ENCODE results near the gene BLNK. TPM values are rescaled to one million over a fixed set of nuclear protein-coding genes. Genes with fewer than 3 reads are reported as not detected.

BLNK gene
- total and polyA plus RNA-seq, 9 of the 15 experiments (the other 6 are each of a cell fraction or from before 2014, with no cell fraction given): not detected

DNA sequence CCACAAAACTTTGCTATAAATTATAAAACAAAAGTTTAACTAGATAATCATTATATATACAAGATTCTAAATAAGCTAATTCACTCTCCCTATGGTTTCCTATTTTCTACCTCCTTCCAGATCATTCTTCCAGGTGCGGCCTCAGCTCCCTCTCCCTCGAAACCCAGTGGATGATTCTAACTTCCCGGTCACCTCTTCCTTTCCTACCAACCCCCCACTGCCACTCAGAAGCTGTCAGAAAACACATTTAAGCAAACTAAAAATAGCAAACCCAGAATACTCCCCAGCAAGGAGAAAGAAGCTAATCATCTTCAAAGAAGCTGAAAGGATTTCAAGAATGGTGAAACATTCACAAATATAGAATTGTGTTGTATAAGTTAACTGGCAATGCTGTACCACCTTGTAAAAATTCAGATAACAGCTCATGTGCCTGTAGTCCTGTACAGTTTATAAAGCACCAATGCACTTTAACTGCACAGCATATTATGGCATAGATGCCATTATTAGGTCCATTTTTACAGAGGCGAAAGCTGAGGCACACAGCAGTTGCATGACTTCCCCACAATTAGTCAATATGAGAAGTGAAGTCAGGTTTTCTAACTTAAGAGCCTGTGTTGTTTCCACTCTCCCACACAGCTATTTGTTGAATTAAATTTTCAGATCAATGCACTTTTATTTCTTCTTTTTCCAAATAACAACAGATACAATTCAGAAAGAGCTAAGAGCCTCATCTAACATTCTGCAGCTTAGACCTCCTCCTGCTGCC, 19.2 kb upstream of the BLNK start:
- intact Hi-C loops (cut with micrococcal nuclease) (no loop called here), in situ Hi-C loops (cut with MboI) (loop anchor here (10.0 kb wide), 1 partner anchor 276 kb away; no protein-coding TSS in a partner anchor)
- no peaks in the 10 kb centered on the region for H3K9me1 ChIP-seq (ENCODE audit: control insufficient read depth, insufficient read depth, low read length)
- no peaks in the 10 kb centered on the region for H3K4me1 ChIP-seq (replicated peaks in 1 of 2; ENCODE audit: control insufficient read depth in 2 of 2, insufficient read depth in 2 of 2, low read length in 2 of 2)
- no peaks in the 10 kb centered on the region for H3K36me3 ChIP-seq (ENCODE audit: control insufficient read depth, insufficient read depth, low read length)
- CTCF ChIA-PET (ENCODE audit: low intra/inter-chr PET ratio): no interaction called here
- no peak overlapping the region for H3K9ac ChIP-seq (ENCODE audit: insufficient read depth in 1 of 2, low read depth in 2 of 2, low read length in 2 of 2)
- H3K4me2 ChIP-seq (ENCODE audit: insufficient read depth, low read length): no peak overlapping the region
- POLR2A ChIA-PET: interaction anchor here (0.6 kb wide), 1 partner anchor 11 kb away, joined by 3 read pairs; no protein-coding TSS in a partner anchor
- no peak overlapping the region for H3K27ac ChIP-seq (ENCODE audit: extremely low read depth, low read depth, low read length)
- no peak overlapping the region for H3K4me3 ChIP-seq
- DNase-seq (ENCODE audit: extremely low read depth in 1 of 4, low spot score in 3 of 4) (no peak), FAIRE-seq (no peak), ATAC-seq (no peak)
- H4K20me1 ChIP-seq (replicated peaks; ENCODE audit: control insufficient read depth, insufficient read depth, low read length): no peaks in the 10 kb centered on the region
- BruUV-seq (replicated peaks): no TSS peak
- no peaks in the 10 kb centered on the region for H3K27me3 ChIP-seq (ENCODE audit: control insufficient read depth in 2 of 2, insufficient read depth in 2 of 2, low read length in 2 of 2)
- no peak overlapping the region for H2AFZ ChIP-seq (ENCODE audit: low read depth, low read length)
- WGBS (ENCODE audit: insufficient coverage, low coverage, missing lambda C conversion rate): 0% methylated on average over 4 of the region's 4 CpGs
- no peaks in the 10 kb centered on the region for H3K79me2 ChIP-seq (ENCODE audit: control insufficient read depth, insufficient read depth, low read length)
- no peaks in the 10 kb centered on the region for H3K9me3 ChIP-seq (replicated peaks; ENCODE audit: control insufficient read depth, insufficient read depth, low read depth, low read length)
- no peak for TF ChIP-seq SREBF1 (IDR thresholded peaks at IDR 0.05; ENCODE audit: borderline replicate concordance, low read depth, low read length)
- TF ChIP-seq ZNF124 (CRISPR knock-in tag; IDR thresholded peaks at IDR 0.05): no peak
- TF ChIP-seq SMARCA4 (IDR thresholded peaks at IDR 0.05): no peak
- TF ChIP-seq RBM39 (optimal IDR thresholded peaks at IDR 0.05; ENCODE audit: low read depth, low read length): no peak
- TF ChIP-seq, protein P1, sequence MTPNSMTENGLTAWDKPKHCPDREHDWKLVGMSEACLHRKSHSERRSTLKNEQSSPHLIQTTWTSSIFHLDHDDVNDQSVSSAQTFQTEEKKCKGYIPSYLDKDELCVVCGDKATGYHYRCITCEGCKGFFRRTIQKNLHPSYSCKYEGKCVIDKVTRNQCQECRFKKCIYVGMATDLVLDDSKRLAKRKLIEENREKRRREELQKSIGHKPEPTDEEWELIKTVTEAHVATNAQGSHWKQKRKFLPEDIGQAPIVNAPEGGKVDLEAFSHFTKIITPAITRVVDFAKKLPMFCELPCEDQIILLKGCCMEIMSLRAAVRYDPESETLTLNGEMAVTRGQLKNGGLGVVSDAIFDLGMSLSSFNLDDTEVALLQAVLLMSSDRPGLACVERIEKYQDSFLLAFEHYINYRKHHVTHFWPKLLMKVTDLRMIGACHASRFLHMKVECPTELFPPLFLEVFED (CRISPR knock-in tag; conservative IDR thresholded peaks at IDR 0.05): no peak
- TF ChIP-seq, protein P2, sequence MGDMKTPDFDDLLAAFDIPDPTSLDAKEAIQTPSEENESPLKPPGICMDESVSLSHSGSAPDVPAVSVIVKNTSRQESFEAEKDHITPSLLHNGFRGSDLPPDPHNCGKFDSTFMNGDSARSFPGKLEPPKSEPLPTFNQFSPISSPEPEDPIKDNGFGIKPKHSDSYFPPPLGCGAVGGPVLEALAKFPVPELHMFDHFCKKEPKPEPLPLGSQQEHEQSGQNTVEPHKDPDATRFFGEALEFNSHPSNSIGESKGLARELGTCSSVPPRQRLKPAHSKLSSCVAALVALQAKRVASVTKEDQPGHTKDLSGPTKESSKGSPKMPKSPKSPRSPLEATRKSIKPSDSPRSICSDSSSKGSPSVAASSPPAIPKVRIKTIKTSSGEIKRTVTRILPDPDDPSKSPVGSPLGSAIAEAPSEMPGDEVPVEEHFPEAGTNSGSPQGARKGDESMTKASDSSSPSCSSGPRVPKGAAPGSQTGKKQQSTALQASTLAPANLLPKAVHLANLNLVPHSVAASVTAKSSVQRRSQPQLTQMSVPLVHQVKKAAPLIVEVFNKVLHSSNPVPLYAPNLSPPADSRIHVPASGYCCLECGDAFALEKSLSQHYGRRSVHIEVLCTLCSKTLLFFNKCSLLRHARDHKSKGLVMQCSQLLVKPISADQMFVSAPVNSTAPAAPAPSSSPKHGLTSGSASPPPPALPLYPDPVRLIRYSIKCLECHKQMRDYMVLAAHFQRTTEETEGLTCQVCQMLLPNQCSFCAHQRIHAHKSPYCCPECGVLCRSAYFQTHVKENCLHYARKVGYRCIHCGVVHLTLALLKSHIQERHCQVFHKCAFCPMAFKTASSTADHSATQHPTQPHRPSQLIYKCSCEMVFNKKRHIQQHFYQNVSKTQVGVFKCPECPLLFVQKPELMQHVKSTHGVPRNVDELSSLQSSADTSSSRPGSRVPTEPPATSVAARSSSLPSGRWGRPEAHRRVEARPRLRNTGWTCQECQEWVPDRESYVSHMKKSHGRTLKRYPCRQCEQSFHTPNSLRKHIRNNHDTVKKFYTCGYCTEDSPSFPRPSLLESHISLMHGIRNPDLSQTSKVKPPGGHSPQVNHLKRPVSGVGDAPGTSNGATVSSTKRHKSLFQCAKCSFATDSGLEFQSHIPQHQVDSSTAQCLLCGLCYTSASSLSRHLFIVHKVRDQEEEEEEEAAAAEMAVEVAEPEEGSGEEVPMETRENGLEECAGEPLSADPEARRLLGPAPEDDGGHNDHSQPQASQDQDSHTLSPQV (IDR thresholded peaks at IDR 0.05): no peak
- TF ChIP-seq, protein P3, sequence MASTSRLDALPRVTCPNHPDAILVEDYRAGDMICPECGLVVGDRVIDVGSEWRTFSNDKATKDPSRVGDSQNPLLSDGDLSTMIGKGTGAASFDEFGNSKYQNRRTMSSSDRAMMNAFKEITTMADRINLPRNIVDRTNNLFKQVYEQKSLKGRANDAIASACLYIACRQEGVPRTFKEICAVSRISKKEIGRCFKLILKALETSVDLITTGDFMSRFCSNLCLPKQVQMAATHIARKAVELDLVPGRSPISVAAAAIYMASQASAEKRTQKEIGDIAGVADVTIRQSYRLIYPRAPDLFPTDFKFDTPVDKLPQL (IDR thresholded peaks at IDR 0.05; ENCODE audit: extremely low read depth, insufficient read length): no peak
- no peak for TF ChIP-seq STAT5A (IDR thresholded peaks at IDR 0.05; ENCODE audit: borderline replicate concordance, low read length)
- TF ChIP-seq ZNF77 (CRISPR knock-in tag; IDR thresholded peaks at IDR 0.05): no peak
- no peak for TF ChIP-seq ZEB2 (IDR thresholded peaks at IDR 0.05)
- TF ChIP-seq NEUROD1 (IDR thresholded peaks at IDR 0.05; ENCODE audit: borderline replicate concordance, low read depth, low read length, partially characterized antibody): no peak
- TF ChIP-seq, protein P4, sequence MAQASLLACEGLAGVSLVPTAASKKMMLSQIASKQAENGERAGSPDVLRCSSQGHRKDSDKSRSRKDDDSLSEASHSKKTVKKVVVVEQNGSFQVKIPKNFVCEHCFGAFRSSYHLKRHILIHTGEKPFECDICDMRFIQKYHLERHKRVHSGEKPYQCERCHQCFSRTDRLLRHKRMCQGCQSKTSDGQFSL (CRISPR knock-in tag; IDR thresholded peaks at IDR 0.05): no peak
- TF ChIP-seq, protein P4 (tag; IDR thresholded peaks at IDR 0.05): no peak
- no peak for TF ChIP-seq SRSF1 (IDR thresholded peaks at IDR 0.05; ENCODE audit: low read depth, low read length)
- no peak for TF ChIP-seq TEAD1 (CRISPR knock-in tag; IDR thresholded peaks at IDR 0.05)
- TF ChIP-seq SMC3 (conservative IDR thresholded peaks at IDR 0.05; ENCODE audit: insufficient read depth, low read depth, low read length): no peak

All from K562 (cell line).